Endothelial cell of umbilical vein (primary cell): ENCODE data around the gene ACVR1C. TPM values are rescaled to one million over a fixed set of nuclear protein-coding genes. Genes with fewer than 3 reads are reported as not detected.

Experiments
- BruUV-seq: library from RNA; stranded (reverse); fragments of 400-500 nt; replicated peaks from 2 replicates; lab custom pipeline; 2021; lab: Mats Ljungman, UMichigan
- CTCF ChIA-PET: fragments of 300-600, 350-600 bp; sonication (Branson Sonifier 250); formaldehyde crosslinking; loops from one replicate; lab custom pipeline; 2021; ENCODE audit warnings: antibody characterized with exemption, inconsistent platforms; lab: Charles Lee
- POLR2A ChIA-PET: fragments of 300-600, 350-600 bp; sonication (Branson Sonifier 250); formaldehyde crosslinking; loops from one replicate; lab custom pipeline; 2021; ENCODE audit warnings: antibody characterized with exemption, inconsistent platforms; lab: Charles Lee
- DNase-seq: peaks from one replicate; pipeline ENCODE4 v3.0.0-alpha.2; 2011; ENCODE audit warnings: low read depth, low spot score
- FAIRE-seq: peaks from 2 replicates; lab custom pipeline; 2011; peaks lifted over from hg19 to GRCh38; lab: Jason Lieb, UNC
- H2AFZ ChIP-seq: 2 replicates; pipeline ENCODE4 v1.6.0; 2012; ENCODE audit warnings: low read depth, low read length, control low read depth, inconsistent platforms
- H3K27ac ChIP-seq: 2 replicates; pipeline ENCODE4 v1.5.1; 2011; ENCODE audit warnings: low read depth, mild to moderate bottlenecking, control low read depth, low read length, moderate library complexity; ENCODE audit not compliant: insufficient read depth
- H3K27me3 ChIP-seq, 2 experiments: 2 replicates each; pipeline versions ENCODE4 v1.6.0 to v1.6.1; 2011; ENCODE audit warnings: low read length in 2 of 2, mixed read lengths in 1 of 2; ENCODE audit not compliant: control insufficient read depth in 2 of 2, insufficient read depth in 2 of 2
- H3K36me3 ChIP-seq, 2 experiments: 2 replicates in 1 of 2; 3 replicates in 1 of 2; pipeline ENCODE4 v1.5.1; 2011; ENCODE audit warnings: low read length in 2 of 2, mild to moderate bottlenecking in 1 of 2, moderate library complexity in 1 of 2; ENCODE audit not compliant: control insufficient read depth in 2 of 2, insufficient read depth in 2 of 2; ENCODE audit errors: extremely low read depth in 1 of 2
- H3K4me1 ChIP-seq: 3 replicates; pipeline ENCODE4 v1.5.1; 2011; ENCODE audit warnings: mild to moderate bottlenecking, low read length; ENCODE audit not compliant: control insufficient read depth, insufficient read depth; ENCODE audit errors: extremely low read depth
- H3K4me2 ChIP-seq: 2 replicates; pipeline ENCODE4 v1.6.1; 2011; ENCODE audit warnings: low read length, control low read depth, mixed read lengths; ENCODE audit not compliant: insufficient read depth
- H3K4me3 ChIP-seq, 3 experiments: fragments of 200-600 bp in 1 of 3; sonication (generic), shearing (Covaris generic) in 1 of 3; replicated peaks in 1 of 3; 2 replicates each; pipeline ENCODE4 v1.5.1; 2011 to 2016; ENCODE audit warnings: control low read depth in 3 of 3, low read length in 3 of 3, mild to moderate bottlenecking in 2 of 3, inconsistent platforms in 1 of 3, low read depth in 1 of 3, moderate library complexity in 1 of 3; ENCODE audit not compliant: insufficient read depth in 1 of 3
- H3K79me2 ChIP-seq: 2 replicates; pipeline ENCODE4 v1.6.0; 2012; ENCODE audit warnings: low read length, inconsistent platforms; ENCODE audit not compliant: control insufficient read depth, insufficient read depth
- H3K9ac ChIP-seq: replicated peaks from 2 replicates; pipeline ENCODE3; 2011; ENCODE audit warnings: low read length, control low read depth; ENCODE audit not compliant: insufficient read depth; ENCODE audit errors: extremely low read depth
- H3K9me1 ChIP-seq: replicated peaks from 3 replicates; pipeline ENCODE4 v1.6.0; 2011; ENCODE audit warnings: mild to moderate bottlenecking, low read length; ENCODE audit not compliant: control insufficient read depth, insufficient read depth; ENCODE audit errors: extremely low read depth
- H3K9me3 ChIP-seq: replicated peaks from 2 replicates; pipeline ENCODE4 v1.5.1; 2012; ENCODE audit warnings: low read length, inconsistent platforms; ENCODE audit not compliant: control insufficient read depth, insufficient read depth
- H4K20me1 ChIP-seq: replicated peaks from 2 replicates; pipeline ENCODE3; 2011; ENCODE audit warnings: mild to moderate bottlenecking, low read length; ENCODE audit not compliant: control insufficient read depth, insufficient read depth; ENCODE audit errors: extremely low read depth
- FOS ChIP-seq: IDR thresholded peaks from 2 replicates; pipeline ENCODE4 v1.6.1; 2011; ENCODE audit warnings: mild to moderate bottlenecking, low read length, moderate library complexity, borderline replicate concordance; ENCODE audit not compliant: insufficient read depth
- JUN ChIP-seq: IDR thresholded peaks from 2 replicates; pipeline ENCODE4 v1.6.1; 2011; ENCODE audit warnings: borderline replicate concordance, low read depth; ENCODE audit not compliant: insufficient read length, insufficient read depth
- MYC ChIP-seq: IDR thresholded peaks from one replicate; pipeline ENCODE4 v1.6.1; 2011; ENCODE audit warnings: mild to moderate bottlenecking, low read depth, low read length
- POLR2A ChIP-seq: IDR thresholded peaks from 2 replicates; pipeline ENCODE4 v1.6.1; 2012; ENCODE audit warnings: low read depth, mild to moderate bottlenecking, control low read depth, low read length
- POLR2AphosphoS5 ChIP-seq: IDR thresholded peaks from 2 replicates; pipeline ENCODE4 v1.6.1; 2012; ENCODE audit warnings: low read depth, mild to moderate bottlenecking, control low read depth, low read length, moderate library complexity; ENCODE audit not compliant: insufficient read depth
- dilution Hi-C: fragments of 300-500 bp; cut with MboI; formaldehyde crosslinking; loops from one replicate; pipeline ENCODE4 v1.15.0; 2019; ENCODE audit warnings: low sequenced_read_pairs; ENCODE audit not compliant: extremely low pct_ligation_motif_present
- intact Hi-C: fragments of 100-400 bp; cut with micrococcal nuclease; formaldehyde crosslinking; loops from one replicate; pipeline ENCODE4 v1.10.0; 2022
- polyA plus RNA-seq, 4 experiments: library from polyadenylated mRNA; depleted of rRNA in 3 of 4; stranded (reverse) in 3 of 4; unstranded in 1 of 4; fragments of >200 nt; gene quantifications; 2 replicates each; pipeline versions ENCODE4 v1.2.1 to v1.2.3, GENCODE V29; 2011 to 2012; ENCODE audit warnings: missing spikeins in 1 of 4
- total RNA-seq: library from RNA; stranded (reverse); gene quantifications from 2 replicates; pipeline ENCODE4 v1.2.3, GENCODE V29; 2021
- TF ChIP-seq, protein P1 (sequence below): IDR thresholded peaks from 2 replicates; pipeline ENCODE4 v1.6.1; 2011; ENCODE audit not compliant: insufficient read depth, insufficient read length
- TF ChIP-seq, protein P2 (sequence below), 2 donors: IDR thresholded peaks; 1 replicate in 1 of 2; 2 replicates in 1 of 2; pipeline ENCODE4 v1.5.1; 2011; ENCODE audit warnings: low read length in 2 of 2, mild to moderate bottlenecking in 2 of 2, moderate library complexity in 2 of 2, control low read depth in 1 of 2, inconsistent platforms in 1 of 2, low read depth in 1 of 2; ENCODE audit not compliant: insufficient read depth in 1 of 2; ENCODE audit errors: extremely low read depth in 1 of 2

Gene ACVR1C
- total and polyA plus RNA-seq, 2 donors (not counting 3 experiments of a cell fraction or from before 2014, with no cell fraction given), result not detected

DNA sequence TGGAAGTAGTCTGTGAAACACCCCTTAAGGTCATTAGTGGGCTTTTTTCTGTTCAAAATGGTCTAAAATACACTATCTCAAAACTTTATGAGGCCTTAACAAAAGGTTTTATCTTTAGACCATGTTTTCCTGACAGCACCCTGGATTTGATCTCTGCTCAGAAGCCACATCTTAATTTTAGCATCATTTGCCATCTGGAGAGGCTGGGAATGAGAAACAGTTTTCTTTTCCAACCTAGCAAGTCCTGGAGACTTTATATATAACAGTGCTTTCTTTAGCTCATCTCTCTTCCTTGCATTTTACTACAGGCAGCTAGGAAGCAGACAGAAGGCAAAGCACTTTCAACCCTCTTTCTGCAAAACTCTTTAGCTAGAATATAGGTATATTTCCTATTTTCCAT lies 122.1 kb downstream of the ACVR1C start:
- no TSS peak for BruUV-seq
- H3K4me3 ChIP-seq, result no peak overlapping the region
- no peak overlapping the region for H3K27ac ChIP-seq
- no peaks in the 10 kb centered on the region for H3K4me1 ChIP-seq
- H4K20me1 ChIP-seq, result no peaks in the 10 kb centered on the region
- ChIA-PET POLR2A (no interaction called here), CTCF (interaction anchor here (1.4 kb wide), 1 partner anchor 14 kb away, joined by 7 read pairs; no protein-coding TSS in a partner anchor)
- no peak for TF ChIP-seq POLR2A
- no peak for TF ChIP-seq FOS
- TF ChIP-seq POLR2AphosphoS5, result no peak
- TF ChIP-seq JUN, result no peak
- TF ChIP-seq, protein P1, sequence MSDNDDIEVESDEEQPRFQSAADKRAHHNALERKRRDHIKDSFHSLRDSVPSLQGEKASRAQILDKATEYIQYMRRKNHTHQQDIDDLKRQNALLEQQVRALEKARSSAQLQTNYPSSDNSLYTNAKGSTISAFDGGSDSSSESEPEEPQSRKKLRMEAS, result no peak
- TF ChIP-seq MYC, result no peak
- TF ChIP-seq, protein P2, sequence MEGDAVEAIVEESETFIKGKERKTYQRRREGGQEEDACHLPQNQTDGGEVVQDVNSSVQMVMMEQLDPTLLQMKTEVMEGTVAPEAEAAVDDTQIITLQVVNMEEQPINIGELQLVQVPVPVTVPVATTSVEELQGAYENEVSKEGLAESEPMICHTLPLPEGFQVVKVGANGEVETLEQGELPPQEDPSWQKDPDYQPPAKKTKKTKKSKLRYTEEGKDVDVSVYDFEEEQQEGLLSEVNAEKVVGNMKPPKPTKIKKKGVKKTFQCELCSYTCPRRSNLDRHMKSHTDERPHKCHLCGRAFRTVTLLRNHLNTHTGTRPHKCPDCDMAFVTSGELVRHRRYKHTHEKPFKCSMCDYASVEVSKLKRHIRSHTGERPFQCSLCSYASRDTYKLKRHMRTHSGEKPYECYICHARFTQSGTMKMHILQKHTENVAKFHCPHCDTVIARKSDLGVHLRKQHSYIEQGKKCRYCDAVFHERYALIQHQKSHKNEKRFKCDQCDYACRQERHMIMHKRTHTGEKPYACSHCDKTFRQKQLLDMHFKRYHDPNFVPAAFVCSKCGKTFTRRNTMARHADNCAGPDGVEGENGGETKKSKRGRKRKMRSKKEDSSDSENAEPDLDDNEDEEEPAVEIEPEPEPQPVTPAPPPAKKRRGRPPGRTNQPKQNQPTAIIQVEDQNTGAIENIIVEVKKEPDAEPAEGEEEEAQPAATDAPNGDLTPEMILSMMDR (IDR thresholded peaks at IDR 0.05; ENCODE audit: extremely low read depth in 1 of 2, insufficient read depth in 1 of 2, low read depth in 1 of 2, low read length in 2 of 2), result no peak
- dilution Hi-C loops, result no loop called here
- DNase-seq (no peak), FAIRE-seq (no peak)
- H3K79me2 ChIP-seq, result no peaks in the 10 kb centered on the region
- intact Hi-C loops, result no loop called here
- H3K9me1 ChIP-seq, result no peaks in the 10 kb centered on the region
- no peaks in the 10 kb centered on the region for H3K36me3 ChIP-seq
- no peaks in the 10 kb centered on the region for H3K9me3 ChIP-seq
- no peak overlapping the region for H3K4me2 ChIP-seq
- H3K9ac ChIP-seq, result no peak overlapping the region
- no peak overlapping the region for H2AFZ ChIP-seq
- peaks cover 4 to 7% of the 10 kb centered on the region in 2 experiments for H3K27me3 ChIP-seq
